Panc1 (cell line): ENCODE results near the gene PCSK2.

Experiments used
- POLR2AphosphoS5 ChIP-seq: IDR thresholded peaks from 2 replicates; pipeline ENCODE4 v1.6.1; 2012; ENCODE audit warnings: mild to moderate bottlenecking, low read depth, low read length, moderate library complexity
- TF ChIP-seq, protein P1 (sequence below), 2 experiments: IDR thresholded peaks; 2 replicates each; pipeline ENCODE4 v1.6.1; 2011 to 2012; ENCODE audit warnings: low read depth in 2 of 2, control low read depth in 1 of 2, low read length in 1 of 2, mild to moderate bottlenecking in 1 of 2, moderate library complexity in 1 of 2; ENCODE audit not compliant: insufficient read depth in 1 of 2
- TF ChIP-seq, protein P2 (sequence below): fragments of 450-650 bp; IDR thresholded peaks from 2 replicates; pipeline ENCODE4 v1.5.1; 2017; ENCODE audit warnings: mild to moderate bottlenecking

DNA sequence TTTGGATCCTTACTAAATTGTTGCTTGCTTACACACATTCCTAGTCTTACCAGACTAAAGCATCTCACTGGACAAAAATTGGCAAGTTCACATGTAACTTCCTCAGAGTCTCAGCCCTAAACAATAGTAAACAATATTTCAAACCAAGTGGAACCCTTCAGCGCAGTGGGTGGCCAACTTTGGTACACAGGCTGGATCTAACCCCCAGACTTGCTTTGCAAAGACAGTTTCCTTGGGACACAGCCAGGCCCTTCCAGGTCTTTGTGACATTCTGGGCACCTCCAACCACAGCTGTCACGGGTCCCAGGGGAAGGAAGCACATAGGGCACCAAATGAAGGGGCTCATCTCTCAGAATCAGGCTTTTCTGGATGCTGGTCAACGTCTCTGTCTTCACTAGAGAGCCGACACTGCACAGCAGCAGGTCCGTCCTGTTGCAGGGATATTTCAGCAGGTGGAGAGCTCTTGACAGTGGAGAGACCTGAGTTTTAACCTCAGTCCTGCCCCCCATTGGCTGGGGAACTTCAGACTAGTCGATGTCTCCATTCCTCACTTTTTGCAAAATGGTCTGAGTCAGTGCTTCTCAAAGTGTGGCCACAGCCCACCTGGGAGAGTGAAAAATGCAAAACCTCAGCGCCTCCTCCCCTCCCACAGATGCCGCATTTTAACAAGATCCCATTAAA is 212.9 kb downstream of the PCSK2 start:
- TF ChIP-seq, protein P1, sequence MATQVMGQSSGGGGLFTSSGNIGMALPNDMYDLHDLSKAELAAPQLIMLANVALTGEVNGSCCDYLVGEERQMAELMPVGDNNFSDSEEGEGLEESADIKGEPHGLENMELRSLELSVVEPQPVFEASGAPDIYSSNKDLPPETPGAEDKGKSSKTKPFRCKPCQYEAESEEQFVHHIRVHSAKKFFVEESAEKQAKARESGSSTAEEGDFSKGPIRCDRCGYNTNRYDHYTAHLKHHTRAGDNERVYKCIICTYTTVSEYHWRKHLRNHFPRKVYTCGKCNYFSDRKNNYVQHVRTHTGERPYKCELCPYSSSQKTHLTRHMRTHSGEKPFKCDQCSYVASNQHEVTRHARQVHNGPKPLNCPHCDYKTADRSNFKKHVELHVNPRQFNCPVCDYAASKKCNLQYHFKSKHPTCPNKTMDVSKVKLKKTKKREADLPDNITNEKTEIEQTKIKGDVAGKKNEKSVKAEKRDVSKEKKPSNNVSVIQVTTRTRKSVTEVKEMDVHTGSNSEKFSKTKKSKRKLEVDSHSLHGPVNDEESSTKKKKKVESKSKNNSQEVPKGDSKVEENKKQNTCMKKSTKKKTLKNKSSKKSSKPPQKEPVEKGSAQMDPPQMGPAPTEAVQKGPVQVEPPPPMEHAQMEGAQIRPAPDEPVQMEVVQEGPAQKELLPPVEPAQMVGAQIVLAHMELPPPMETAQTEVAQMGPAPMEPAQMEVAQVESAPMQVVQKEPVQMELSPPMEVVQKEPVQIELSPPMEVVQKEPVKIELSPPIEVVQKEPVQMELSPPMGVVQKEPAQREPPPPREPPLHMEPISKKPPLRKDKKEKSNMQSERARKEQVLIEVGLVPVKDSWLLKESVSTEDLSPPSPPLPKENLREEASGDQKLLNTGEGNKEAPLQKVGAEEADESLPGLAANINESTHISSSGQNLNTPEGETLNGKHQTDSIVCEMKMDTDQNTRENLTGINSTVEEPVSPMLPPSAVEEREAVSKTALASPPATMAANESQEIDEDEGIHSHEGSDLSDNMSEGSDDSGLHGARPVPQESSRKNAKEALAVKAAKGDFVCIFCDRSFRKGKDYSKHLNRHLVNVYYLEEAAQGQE (IDR thresholded peaks at IDR 0.05; ENCODE audit: insufficient read depth in 1 of 2, low read depth in 2 of 2, low read length in 1 of 2), result no peak
- TF ChIP-seq, protein P2, sequence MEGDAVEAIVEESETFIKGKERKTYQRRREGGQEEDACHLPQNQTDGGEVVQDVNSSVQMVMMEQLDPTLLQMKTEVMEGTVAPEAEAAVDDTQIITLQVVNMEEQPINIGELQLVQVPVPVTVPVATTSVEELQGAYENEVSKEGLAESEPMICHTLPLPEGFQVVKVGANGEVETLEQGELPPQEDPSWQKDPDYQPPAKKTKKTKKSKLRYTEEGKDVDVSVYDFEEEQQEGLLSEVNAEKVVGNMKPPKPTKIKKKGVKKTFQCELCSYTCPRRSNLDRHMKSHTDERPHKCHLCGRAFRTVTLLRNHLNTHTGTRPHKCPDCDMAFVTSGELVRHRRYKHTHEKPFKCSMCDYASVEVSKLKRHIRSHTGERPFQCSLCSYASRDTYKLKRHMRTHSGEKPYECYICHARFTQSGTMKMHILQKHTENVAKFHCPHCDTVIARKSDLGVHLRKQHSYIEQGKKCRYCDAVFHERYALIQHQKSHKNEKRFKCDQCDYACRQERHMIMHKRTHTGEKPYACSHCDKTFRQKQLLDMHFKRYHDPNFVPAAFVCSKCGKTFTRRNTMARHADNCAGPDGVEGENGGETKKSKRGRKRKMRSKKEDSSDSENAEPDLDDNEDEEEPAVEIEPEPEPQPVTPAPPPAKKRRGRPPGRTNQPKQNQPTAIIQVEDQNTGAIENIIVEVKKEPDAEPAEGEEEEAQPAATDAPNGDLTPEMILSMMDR, result no peak
- TF ChIP-seq POLR2AphosphoS5, result no peak
